K562 (cell line): ENCODE results near the gene DCST1. TPM values are rescaled to one million over a fixed set of nuclear protein-coding genes. Genes with fewer than 3 reads are reported as not detected.

ENCODE experiments used
- BRCA1 ChIP-seq, 2 experiments: fragments of 450-650 bp in 1 of 2; sonication (generic) in 1 of 2; formaldehyde crosslinking in 1 of 2; IDR thresholded peaks; 2 replicates each; pipeline versions ENCODE4 v1.5.0 to v1.6.1; 2017 to 2020; ENCODE audit warnings: mild to moderate bottlenecking in 1 of 2, missing genetic modification reagents in 1 of 2
- CBX8 ChIP-seq: fragments of 200-600 bp; sonication (generic); IDR thresholded peaks from 2 replicates; pipeline ENCODE4 v1.6.1; 2012; ENCODE audit warnings: borderline replicate concordance, mixed run types, low read depth, mild to moderate bottlenecking, moderate library complexity, mixed read lengths, low read length, control low read depth, inconsistent platforms; ENCODE audit not compliant: poor library complexity, severe bottlenecking; ENCODE audit errors: extremely low read depth
- EGR1 ChIP-seq: fragments of 450-650 bp; conservative IDR thresholded peaks from 2 replicates; pipeline ENCODE4 v1.6.1; 2017; ENCODE audit warnings: mild to moderate bottlenecking
- ETV6 ChIP-seq, 3 experiments: fragments of 150-350 bp in 1 of 3; sonication (generic) in 1 of 3; formaldehyde crosslinking in 1 of 3; IDR thresholded peaks; 2 replicates each; pipeline versions ENCODE4 v1.6.1 to v1.8.0; 2014 to 2022; ENCODE audit warnings: borderline replicate concordance in 2 of 3, low read depth in 2 of 3, antibody characterized with exemption in 1 of 3, low read length in 1 of 3, mild to moderate bottlenecking in 1 of 3, missing genetic modification reagents in 1 of 3
- MCM2 ChIP-seq: fragments of 450-650 bp; IDR thresholded peaks from 2 replicates; pipeline ENCODE4 v1.6.1; 2017; ENCODE audit warnings: low read depth, mild to moderate bottlenecking
- NCOA6 ChIP-seq: fragments of 450-650 bp; IDR thresholded peaks from 2 replicates; pipeline ENCODE4 v1.6.1; 2017; ENCODE audit warnings: mild to moderate bottlenecking
- SMARCB1 ChIP-seq: IDR thresholded peaks from 2 replicates; pipeline ENCODE4 v1.6.1; 2011; ENCODE audit warnings: improper control_type of control experiment, low read depth; ENCODE audit not compliant: insufficient read length
- STAT5B ChIP-seq: fragments of 250-450 bp; sonication (Bioruptor Pico); IDR thresholded peaks from 2 replicates; pipeline ENCODE4 v1.8.0; 2021; ENCODE audit warnings: mild to moderate bottlenecking, inconsistent platforms
- TOE1 ChIP-seq, 2 experiments: fragments of 450-650 bp in 1 of 2; sonication (generic) in 1 of 2; formaldehyde crosslinking in 1 of 2; IDR thresholded peaks; 2 replicates each; pipeline versions ENCODE4 v1.7.1 to v1.8.0; 2016 to 2022; ENCODE audit warnings: borderline replicate concordance in 2 of 2, mild to moderate bottlenecking in 2 of 2, antibody characterized with exemption in 1 of 2, inconsistent platforms in 1 of 2, low read depth in 1 of 2, missing genetic modification reagents in 1 of 2, moderate library complexity in 1 of 2
- polyA plus RNA-seq, 8 experiments: library from polyadenylated mRNA; depleted of rRNA in 4 of 8; stranded (reverse) in 5 of 8; unstranded in 3 of 8; fragments of >200 nt; fragmentation: Nextera tagmentation in 2 of 8; fragmentation: Illumina TruSeq in 1 of 8; extraction: Ambion mirVana in 2 of 8; extraction: Trizol in 1 of 8; gene quantifications; 2 replicates each; pipeline versions ENCODE4 v1.2.1 to v1.2.3, GENCODE V29; 2011 to 2014; ENCODE audit warnings: inconsistent platforms in 1 of 8, missing spikeins in 1 of 8
- total RNA-seq, 7 experiments: library from RNA; depleted of rRNA in 6 of 7; stranded (reverse); fragments of >200 nt in 6 of 7; fragmentation: Illumina TruSeq in 2 of 7; extraction: Trizol in 2 of 7; gene quantifications; 2 replicates each; pipeline versions ENCODE4 v1.2.1 to v1.2.3, GENCODE V29; 2011 to 2021; ENCODE audit warnings: low replicate concordance in 1 of 7
- TF ChIP-seq, protein P1 (sequence below), 2 experiments: IDR thresholded peaks; 2 replicates each; pipeline ENCODE4 v1.6.1; 2011; ENCODE audit warnings: borderline replicate concordance in 1 of 2, control low read depth in 1 of 2, low read depth in 1 of 2, low read length in 1 of 2, mild to moderate bottlenecking in 1 of 2, mixed read lengths in 1 of 2, moderate library complexity in 1 of 2; ENCODE audit not compliant: insufficient read depth in 1 of 2, insufficient read length in 1 of 2, poor library complexity in 1 of 2, severe bottlenecking in 1 of 2; ENCODE audit errors: extremely low read depth in 1 of 2

The DCST1 gene
- total and polyA plus RNA-seq, 9 of the 15 experiments (the other 6 are each of a cell fraction or from before 2014, with no cell fraction given): not detected

DNA sequence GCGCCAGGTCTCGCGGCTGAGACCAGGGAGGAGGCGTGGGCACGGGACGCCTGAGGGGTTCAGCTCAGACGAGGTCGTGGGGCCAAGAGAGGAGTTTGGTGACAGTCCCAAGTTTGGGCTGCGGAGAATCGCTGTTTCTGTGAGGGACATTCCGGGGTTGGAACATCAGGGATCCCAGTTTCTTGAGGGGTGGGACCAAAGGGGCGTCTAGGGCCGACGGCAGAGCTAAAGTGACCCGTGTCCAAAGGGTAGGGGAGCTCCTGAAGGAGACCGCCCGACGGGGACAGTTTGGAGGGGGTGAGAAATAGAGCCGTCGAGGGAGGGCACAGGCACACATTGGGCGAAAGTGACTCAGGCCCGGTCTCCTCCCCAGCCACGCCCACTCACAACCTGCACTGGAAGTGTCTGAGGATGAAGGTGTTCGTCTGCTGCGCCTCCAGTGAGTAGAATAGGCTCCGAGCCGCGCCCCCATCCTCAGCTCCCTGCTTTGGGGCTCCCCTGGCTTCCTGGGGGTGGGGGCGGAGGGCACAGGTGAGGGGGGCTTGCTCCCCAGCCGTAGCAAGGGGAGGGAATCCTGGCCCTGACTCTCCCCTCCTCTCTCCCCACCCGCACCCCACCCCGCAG is 52.0 kb downstream of the DCST1 start (continued):
- TF ChIP-seq BRCA1 (IDR thresholded peaks at IDR 0.05): no peak
- TF ChIP-seq BRCA1 (CRISPR knock-in tag; IDR thresholded peaks at IDR 0.05): 0 out of 2 replicates have a peak, but pooled peaks have one; percentile 34
- no peak for TF ChIP-seq CBX8
- TF ChIP-seq TOE1 (IDR thresholded peaks at IDR 0.05; ENCODE audit: borderline replicate concordance): 0 out of 2 replicates have a peak, but pooled peaks have one; percentile 33
- no peak for TF ChIP-seq TOE1 (CRISPR knock-in tag; IDR thresholded peaks at IDR 0.05; ENCODE audit: borderline replicate concordance, low read depth)
- peak; percentile 43; the same call in 1 of the 2 replicates for TF ChIP-seq EGR1
- TF ChIP-seq SMARCB1: no peak
- no peak for TF ChIP-seq STAT5B (CRISPR knock-in tag)
- TF ChIP-seq, protein P1, sequence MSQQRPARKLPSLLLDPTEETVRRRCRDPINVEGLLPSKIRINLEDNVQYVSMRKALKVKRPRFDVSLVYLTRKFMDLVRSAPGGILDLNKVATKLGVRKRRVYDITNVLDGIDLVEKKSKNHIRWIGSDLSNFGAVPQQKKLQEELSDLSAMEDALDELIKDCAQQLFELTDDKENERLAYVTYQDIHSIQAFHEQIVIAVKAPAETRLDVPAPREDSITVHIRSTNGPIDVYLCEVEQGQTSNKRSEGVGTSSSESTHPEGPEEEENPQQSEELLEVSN (IDR thresholded peaks at IDR 0.05; ENCODE audit: borderline replicate concordance in 1 of 2, extremely low read depth in 1 of 2, insufficient read depth in 1 of 2, insufficient read length in 1 of 2, low read depth in 1 of 2, low read length in 1 of 2, poor library complexity in 1 of 2, severe bottlenecking in 1 of 2): peak; percentile 54 to 62
- TF ChIP-seq NCOA6: peak; percentile 71; the same call in 1 of the 2 replicates
- TF ChIP-seq ETV6 (IDR thresholded peaks at IDR 0.05; ENCODE audit: borderline replicate concordance in 1 of 2, low read depth in 2 of 2, low read length in 1 of 2): no peak
- TF ChIP-seq ETV6 (CRISPR knock-in tag; IDR thresholded peaks at IDR 0.05; ENCODE audit: borderline replicate concordance): no peak
- no peak for TF ChIP-seq MCM2
